Common myeloid progenitor, CD34-positive (primary cell): Measurements from ENCODE around the gene MFAP2.

Experiments used
- CTCF ChIA-PET: fragments of 350-600 bp; sonication (Branson Sonifier 250); formaldehyde crosslinking; loops from one replicate; lab custom pipeline; 2021; ENCODE audit warnings: antibody characterized with exemption; lab: Charles Lee
- POLR2A ChIA-PET: fragments of 350-600 bp; sonication (Branson Sonifier 250); formaldehyde crosslinking; loops from one replicate; lab custom pipeline; 2021; ENCODE audit warnings: antibody characterized with exemption; lab: Charles Lee
- DNase-seq, 3 donors: peaks; one replicate each; pipeline versions ENCODE4 v3.0.0 to v3.0.0-alpha.2; 2013
- H3K27ac ChIP-seq, 2 experiments: 1 replicate in 1 of 2; 2 replicates in 1 of 2; pipeline ENCODE4 v1.7.0; 2013; ENCODE audit warnings: inconsistent platforms in 2 of 2, low read length in 2 of 2, mild to moderate bottlenecking in 2 of 2, low read depth in 1 of 2, moderate library complexity in 1 of 2; ENCODE audit not compliant: severe bottlenecking in 2 of 2, insufficient read depth in 1 of 2, poor library complexity in 1 of 2
- H3K27me3 ChIP-seq, 5 experiments: replicated peaks in 2 of 5; 1 replicate in 3 of 5; 2 replicates in 2 of 5; pipeline versions ENCODE4 v1.6.1 to v1.7.0; 2013; ENCODE audit warnings: low read length in 4 of 5, mild to moderate bottlenecking in 2 of 5, moderate library complexity in 2 of 5, inconsistent platforms in 1 of 5; ENCODE audit not compliant: insufficient read depth in 5 of 5, control insufficient read depth in 4 of 5
- H3K36me3 ChIP-seq, 4 experiments: 1 replicate in 2 of 4; 2 replicates in 2 of 4; pipeline versions ENCODE4 v1.6.1 to v1.7.0; 2013; ENCODE audit warnings: low read length in 3 of 4, control low read depth in 1 of 4, mild to moderate bottlenecking in 1 of 4; ENCODE audit not compliant: control insufficient read depth in 4 of 4, insufficient read depth in 4 of 4
- H3K4me1 ChIP-seq, 4 experiments: 1 replicate in 3 of 4; 2 replicates in 1 of 4; pipeline versions ENCODE4 v1.6.1 to v1.7.1; 2013; ENCODE audit warnings: low read length in 3 of 4, mild to moderate bottlenecking in 3 of 4, control low read depth in 1 of 4, inconsistent platforms in 1 of 4, moderate library complexity in 1 of 4; ENCODE audit not compliant: control insufficient read depth in 4 of 4, insufficient read depth in 4 of 4; ENCODE audit errors: control extremely low read depth in 1 of 4
- H3K4me3 ChIP-seq, 7 experiments: 1 replicate in 4 of 7; 2 replicates in 3 of 7; pipeline versions ENCODE4 v1.5.1 to v1.7.0; 2013; ENCODE audit warnings: mild to moderate bottlenecking in 7 of 7, low read length in 6 of 7, moderate library complexity in 6 of 7, inconsistent platforms in 2 of 7, low read depth in 2 of 7, control low read depth in 1 of 7; ENCODE audit not compliant: insufficient read depth in 4 of 7, control insufficient read depth in 1 of 7; ENCODE audit errors: extremely low read depth in 1 of 7
- H3K9me3 ChIP-seq, 5 experiments: 1 replicate in 4 of 5; 2 replicates in 1 of 5; pipeline versions ENCODE4 v1.6.1 to v1.7.1; 2013; ENCODE audit warnings: low read length in 4 of 5, mild to moderate bottlenecking in 2 of 5, inconsistent platforms in 1 of 5, low read depth in 1 of 5, moderate library complexity in 1 of 5; ENCODE audit not compliant: control insufficient read depth in 4 of 5, insufficient read depth in 2 of 5; ENCODE audit errors: control extremely low read depth in 1 of 5
- WGBS: methylation state at CpG from one replicate; pipeline ENCODE4 v1.1.5; 2013; ENCODE audit not compliant: insufficient coverage; 5-methylcytosine and 5-hydroxymethylcytosine counted together

MFAP2 gene

GRCh38 chr1:16991571-16991970 is 11.2 kb upstream of the MFAP2 start:
- DNase-seq, result no peak
- Histone ChIP-seq H3K36me3 (peaks cover 7 to 70% (median 36%) of the 10 kb centered on the region in 4 experiments), H3K27ac (no peak overlapping the region), H3K9me3 (no peaks in the 10 kb centered on the region), H3K4me1 (no peaks in the 10 kb centered on the region), H3K4me3 (no peak overlapping the region), H3K27me3 (no peaks in the 10 kb centered on the region)
- CTCF ChIA-PET, result no interaction called here
- POLR2A ChIA-PET, result interaction anchor here (1.3 kb wide), 1 partner anchor 18 kb away, joined by 5 read pairs; no protein-coding TSS in a partner anchor
- over 99% methylated on average over 12 of the region's 12 CpGs for WGBS

GRCh38 chr1:16989676-16990391 is 9.4 kb upstream of the MFAP2 start:
- POLR2A ChIA-PET, result interaction anchor here (0.9 kb wide), 1 partner anchor 21 kb away, joined by 3 read pairs; no protein-coding TSS in a partner anchor
- Histone ChIP-seq H3K9me3 (no peaks in the 10 kb centered on the region), H3K4me1 (peaks cover 0 to 3% (median 1%) of the 10 kb centered on the region in 4 experiments), H3K27ac (no peak overlapping the region), H3K36me3 (peaks cover 7 to 68% (median 33%) of the 10 kb centered on the region in 4 experiments), H3K27me3 (no peaks in the 10 kb centered on the region), H3K4me3 (no peak overlapping the region)
- WGBS, result 97% methylated on average over 22 of the region's 22 CpGs
- CTCF ChIA-PET, result interaction anchor here (0.8 to 4.9 kb wide), 8 partner anchors 10 to 29 kb away, joined by 3 to 24 read pairs (median 6); no protein-coding TSS in a partner anchor
- no peak for DNase-seq

DNA sequence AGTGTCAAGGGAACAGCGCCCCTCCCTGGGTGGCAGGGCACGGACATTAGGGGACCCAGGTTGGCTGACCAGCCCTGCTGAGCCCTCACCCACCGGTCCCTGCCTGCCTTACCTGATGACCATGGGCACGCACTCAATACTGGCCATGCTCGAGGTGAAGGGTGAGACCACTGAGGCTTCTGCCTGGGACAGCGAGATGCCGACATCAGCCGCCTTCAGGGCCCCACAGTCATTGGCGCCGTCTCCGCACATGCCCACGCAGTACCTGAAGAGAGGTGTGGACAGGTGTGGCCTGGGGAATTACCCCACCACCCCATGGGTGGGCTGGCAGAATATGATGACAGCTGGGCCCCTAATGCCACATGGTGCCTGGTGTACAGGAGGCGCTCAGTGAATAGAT is 7.8 kb upstream of the MFAP2 start:
- H3K9me3 ChIP-seq, result no peaks in the 10 kb centered on the region
- POLR2A ChIA-PET, result no interaction called here
- CTCF ChIA-PET, result interaction anchor here (1.3 to 4.9 kb wide), 5 partner anchors 11 to 20 kb away, joined by 3 to 24 read pairs (median 6); no protein-coding TSS in a partner anchor
- no peak for DNase-seq
- H3K27ac ChIP-seq, result no peak overlapping the region
- WGBS, result 100% methylated on average over 4 of the region's 13 CpGs
- no peak overlapping the region for H3K4me3 ChIP-seq
- peaks cover 0 to 12% (median 9%) of the 10 kb centered on the region in 4 experiments for H3K4me1 ChIP-seq
- peaks cover 7 to 60% (median 31%) of the 10 kb centered on the region in 4 experiments for H3K36me3 ChIP-seq
- H3K27me3 ChIP-seq, result no peaks in the 10 kb centered on the region

DNA sequence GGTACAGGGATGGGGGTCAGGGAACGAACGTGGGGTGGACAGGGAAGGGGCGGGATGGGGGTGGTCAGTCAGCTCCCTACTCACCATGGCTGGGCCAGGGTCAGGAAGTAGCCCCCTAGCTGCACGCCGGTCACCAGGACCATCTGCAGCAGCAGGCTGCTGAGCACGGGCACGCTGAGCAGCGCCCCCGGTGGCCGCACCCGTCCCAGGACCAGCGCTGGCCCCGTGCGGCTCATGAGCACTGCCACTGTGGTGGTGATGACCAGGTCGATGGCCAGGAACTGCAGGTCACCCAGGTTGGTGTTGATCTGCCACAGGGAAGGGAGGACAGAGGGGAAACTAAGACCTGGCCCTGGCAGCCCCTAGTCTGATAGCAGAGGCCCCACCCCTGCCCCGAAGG is 6.5 kb upstream of the MFAP2 start:
- H3K27ac ChIP-seq, result no peak overlapping the region
- POLR2A ChIA-PET, result no interaction called here
- no peaks in the 10 kb centered on the region for H3K9me3 ChIP-seq
- DNase-seq, result no peak
- no peak overlapping the region for H3K4me3 ChIP-seq
- H3K4me1 ChIP-seq, result peaks cover 0 to 17% (median 12%) of the 10 kb centered on the region in 4 experiments
- no peaks in the 10 kb centered on the region for H3K27me3 ChIP-seq
- peaks cover 5 to 52% (median 30%) of the 10 kb centered on the region in 4 experiments for H3K36me3 ChIP-seq
- CTCF ChIA-PET, result interaction anchor here (1.0 to 4.9 kb wide), 8 partner anchors 16 to 37 kb away, joined by 3 to 24 read pairs (median 4); no protein-coding TSS in a partner anchor
- WGBS, result 98% methylated on average over 16 of the region's 16 CpGs

- no peak overlapping the region for H3K27ac ChIP-seq
- peaks cover 0 to 17% (median 12%) of the 10 kb centered on the region in 4 experiments for H3K4me1 ChIP-seq
- WGBS, result 90% methylated on average over 21 of the region's 23 CpGs
- H3K4me3 ChIP-seq, result no peak overlapping the region
- DNase-seq, result no peak
- CTCF ChIA-PET, result interaction anchor here (1.0 to 4.9 kb wide), 8 partner anchors 16 to 37 kb away, joined by 3 to 24 read pairs (median 4); no protein-coding TSS in a partner anchor
- H3K9me3 ChIP-seq, result no peaks in the 10 kb centered on the region
- peaks cover 5 to 48% (median 30%) of the 10 kb centered on the region in 4 experiments for H3K36me3 ChIP-seq
- POLR2A ChIA-PET, result no interaction called here
- H3K27me3 ChIP-seq, result peaks cover 0 to under 1% (median 0%) of the 10 kb centered on the region in 5 experiments
These were observed 6.1 kb upstream of the MFAP2 start for GRCh38 chr1:16986560-16986959.

GRCh38 chr1:16986113-16986512 is 5.7 kb upstream of the MFAP2 start:
- H3K27me3 ChIP-seq, result peaks cover 0 to 4% (median 0%) of the 10 kb centered on the region in 5 experiments
- CTCF ChIA-PET, result interaction anchor here (1.0 to 4.9 kb wide), 7 partner anchors 17 to 38 kb away, joined by 3 to 24 read pairs (median 5); no protein-coding TSS in a partner anchor

More at GRCh38 chr1:16986113-16986512, 5.7 kb upstream of the MFAP2 start:
- 89% methylated on average over 17 of the region's 19 CpGs for WGBS
- Histone ChIP-seq H3K4me3 (no peak overlapping the region), H3K36me3 (peaks cover 5 to 44% (median 28%) of the 10 kb centered on the region in 4 experiments), H3K4me1 (peaks cover 0 to 17% (median 12%) of the 10 kb centered on the region in 4 experiments), H3K27ac (no peak overlapping the region), H3K9me3 (no peaks in the 10 kb centered on the region)
- POLR2A ChIA-PET, result no interaction called here
- no peak for DNase-seq
